ENCODE measurements around the gene QKI. TPM values are rescaled to one million over a fixed set of nuclear protein-coding genes. Genes with fewer than 3 reads are reported as not detected.
A peak's percentile ranks its signal among the peaks of the same experiment; 100 is the strongest.

Gene QKI
- total RNA-seq, 2 donors from 2014 or later, result 127 to 192 TPM

- TF ChIP-seq CTCF (IDR thresholded peaks at IDR 0.05), result no peak
- Histone ChIP-seq H3K9me3 (no peaks in the 10 kb centered on the region), H3K4me3 (peak overlapping the region; percentile 68), H3K27ac (no peak overlapping the region), H3K27me3 (replicated peaks; ENCODE audit: insufficient read depth) (no peaks in the 10 kb centered on the region), H3K36me3 (no peaks in the 10 kb centered on the region), H3K4me1 (ENCODE audit: control insufficient read depth in 1 of 2, low read depth in 2 of 2) (peaks cover 4 to 6% of the 10 kb centered on the region in 2 donors)
- DNase-seq (ENCODE audit: low spot score) (no peak), ATAC-seq (ENCODE audit: insufficient number of reproducible peaks, low FRiP score, low read depth) (no peak)
Measured at GRCh38 chr6:163397326-163397725, 17.2 kb upstream of the QKI start.

DNA sequence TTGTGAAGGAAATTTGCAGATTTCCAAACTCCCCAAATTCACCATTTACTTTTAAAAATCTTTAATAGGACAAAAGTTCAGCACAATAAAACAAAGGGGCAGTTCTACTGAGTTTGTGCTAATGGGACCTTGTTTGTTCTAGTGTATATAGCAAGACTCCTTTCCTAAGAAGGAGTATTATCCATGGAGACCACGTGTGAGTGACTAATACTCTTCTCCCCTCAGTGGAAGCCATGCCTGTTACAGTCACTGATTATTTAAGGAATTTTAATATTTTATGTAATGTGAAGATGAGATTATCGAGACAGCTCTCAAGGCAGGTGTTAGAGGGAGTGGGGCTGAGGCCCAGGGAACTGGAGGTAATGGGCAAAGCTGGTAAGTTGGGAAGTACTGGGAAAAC, 16.4 kb upstream of the QKI start:
- H3K9me3 ChIP-seq, result no peaks in the 10 kb centered on the region
- no peaks in the 10 kb centered on the region for H3K27me3 ChIP-seq (replicated peaks; ENCODE audit: insufficient read depth)
- ATAC-seq (ENCODE audit: insufficient number of reproducible peaks, low FRiP score, low read depth) (no peak), DNase-seq (ENCODE audit: low spot score) (no peak)
- H3K4me1 ChIP-seq (ENCODE audit: control insufficient read depth in 1 of 2, low read depth in 2 of 2), result peaks cover 4 to 6% of the 10 kb centered on the region in 2 donors
- H3K27ac ChIP-seq, result no peak overlapping the region
- TF ChIP-seq CTCF (IDR thresholded peaks at IDR 0.05), result no peak
- H3K36me3 ChIP-seq, result no peaks in the 10 kb centered on the region
- no peak overlapping the region for H3K4me3 ChIP-seq

- ATAC-seq (ENCODE audit: insufficient number of reproducible peaks, low FRiP score, low read depth), result no peak
- no peaks in the 10 kb centered on the region for H3K9me3 ChIP-seq
- DNase-seq (ENCODE audit: low spot score), result no peak
- H3K27ac ChIP-seq, result no peak overlapping the region
- no peaks in the 10 kb centered on the region for H3K27me3 ChIP-seq (replicated peaks; ENCODE audit: insufficient read depth)
- H3K4me3 ChIP-seq, result no peak overlapping the region
- H3K36me3 ChIP-seq, result no peaks in the 10 kb centered on the region
- peaks cover 4 to 6% of the 10 kb centered on the region in 2 donors for H3K4me1 ChIP-seq (ENCODE audit: control insufficient read depth in 1 of 2, low read depth in 2 of 2)
- TF ChIP-seq CTCF (IDR thresholded peaks at IDR 0.05), result no peak
Measured at GRCh38 chr6:163398815-163399214, 15.7 kb upstream of the QKI start.

DNA sequence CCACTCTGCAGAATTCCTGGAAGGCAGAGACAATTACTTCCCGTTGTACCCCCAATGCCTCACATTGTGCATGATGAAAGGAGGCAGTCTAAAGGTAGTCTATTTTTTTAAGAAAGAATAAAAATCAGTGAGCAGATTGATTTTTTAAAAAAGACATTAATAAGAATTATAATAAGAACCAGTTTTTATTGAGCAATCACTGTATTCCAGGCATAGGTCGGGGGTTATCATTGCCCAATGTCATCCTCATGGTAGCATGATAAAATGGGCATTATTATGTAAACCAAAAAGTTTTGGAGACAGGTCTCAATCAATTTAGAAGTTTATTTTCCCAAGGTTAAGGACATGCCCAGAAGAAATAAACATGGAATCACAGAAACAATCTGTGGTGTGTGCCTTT, 14.0 kb upstream of the QKI start:
- H3K27ac ChIP-seq, result no peak overlapping the region
- DNase-seq (ENCODE audit: low spot score) (no peak), ATAC-seq (ENCODE audit: insufficient number of reproducible peaks, low FRiP score, low read depth) (no peak)
- no peaks in the 10 kb centered on the region for H3K27me3 ChIP-seq (replicated peaks; ENCODE audit: insufficient read depth)
- H3K4me3 ChIP-seq, result no peak overlapping the region
- no peak for TF ChIP-seq CTCF (IDR thresholded peaks at IDR 0.05)
- no peaks in the 10 kb centered on the region for H3K36me3 ChIP-seq
- H3K9me3 ChIP-seq, result no peaks in the 10 kb centered on the region
- peaks cover 8 to 14% of the 10 kb centered on the region in 2 donors for H3K4me1 ChIP-seq (ENCODE audit: control insufficient read depth in 1 of 2, low read depth in 2 of 2)

- Histone ChIP-seq H3K4me1 (ENCODE audit: control insufficient read depth in 1 of 2, low read depth in 2 of 2) (peaks cover 10 to 19% of the 10 kb centered on the region in 2 donors), H3K27ac (no peak overlapping the region), H3K4me3 (no peak overlapping the region), H3K27me3 (replicated peaks; ENCODE audit: insufficient read depth) (no peaks in the 10 kb centered on the region), H3K9me3 (no peaks in the 10 kb centered on the region), H3K36me3 (no peaks in the 10 kb centered on the region)
- TF ChIP-seq CTCF (IDR thresholded peaks at IDR 0.05), result no peak
- ATAC-seq (ENCODE audit: insufficient number of reproducible peaks, low FRiP score, low read depth), result no peak
- DNase-seq (ENCODE audit: low spot score), result no peak
Measured at GRCh38 chr6:163401039-163401885, 13.3 kb upstream of the QKI start.

Data from thoracic aorta (tissue), 2 donors.